ENCODE measurements around the gene RIC8B.

DNA sequence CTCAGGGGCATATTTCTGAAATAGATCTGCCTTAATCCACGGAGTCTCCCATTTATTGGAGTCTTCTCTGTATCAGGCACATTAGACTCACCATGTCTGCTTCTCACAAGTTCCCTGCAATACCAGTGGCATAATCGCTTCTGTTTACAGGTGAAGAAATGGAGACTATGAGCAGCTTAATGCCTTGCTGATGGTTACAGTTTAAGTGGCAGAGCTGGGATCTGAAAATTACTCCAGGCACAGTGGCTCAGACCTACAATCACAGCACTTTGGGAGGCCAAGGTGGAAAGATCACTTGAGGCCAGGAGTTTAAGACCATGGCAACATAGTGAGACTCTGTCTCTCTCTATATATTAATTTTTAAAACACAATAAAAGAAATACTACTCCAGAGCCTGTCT, 7.3 kb upstream of the RIC8B start:
- TF ChIP-seq, protein P1, sequence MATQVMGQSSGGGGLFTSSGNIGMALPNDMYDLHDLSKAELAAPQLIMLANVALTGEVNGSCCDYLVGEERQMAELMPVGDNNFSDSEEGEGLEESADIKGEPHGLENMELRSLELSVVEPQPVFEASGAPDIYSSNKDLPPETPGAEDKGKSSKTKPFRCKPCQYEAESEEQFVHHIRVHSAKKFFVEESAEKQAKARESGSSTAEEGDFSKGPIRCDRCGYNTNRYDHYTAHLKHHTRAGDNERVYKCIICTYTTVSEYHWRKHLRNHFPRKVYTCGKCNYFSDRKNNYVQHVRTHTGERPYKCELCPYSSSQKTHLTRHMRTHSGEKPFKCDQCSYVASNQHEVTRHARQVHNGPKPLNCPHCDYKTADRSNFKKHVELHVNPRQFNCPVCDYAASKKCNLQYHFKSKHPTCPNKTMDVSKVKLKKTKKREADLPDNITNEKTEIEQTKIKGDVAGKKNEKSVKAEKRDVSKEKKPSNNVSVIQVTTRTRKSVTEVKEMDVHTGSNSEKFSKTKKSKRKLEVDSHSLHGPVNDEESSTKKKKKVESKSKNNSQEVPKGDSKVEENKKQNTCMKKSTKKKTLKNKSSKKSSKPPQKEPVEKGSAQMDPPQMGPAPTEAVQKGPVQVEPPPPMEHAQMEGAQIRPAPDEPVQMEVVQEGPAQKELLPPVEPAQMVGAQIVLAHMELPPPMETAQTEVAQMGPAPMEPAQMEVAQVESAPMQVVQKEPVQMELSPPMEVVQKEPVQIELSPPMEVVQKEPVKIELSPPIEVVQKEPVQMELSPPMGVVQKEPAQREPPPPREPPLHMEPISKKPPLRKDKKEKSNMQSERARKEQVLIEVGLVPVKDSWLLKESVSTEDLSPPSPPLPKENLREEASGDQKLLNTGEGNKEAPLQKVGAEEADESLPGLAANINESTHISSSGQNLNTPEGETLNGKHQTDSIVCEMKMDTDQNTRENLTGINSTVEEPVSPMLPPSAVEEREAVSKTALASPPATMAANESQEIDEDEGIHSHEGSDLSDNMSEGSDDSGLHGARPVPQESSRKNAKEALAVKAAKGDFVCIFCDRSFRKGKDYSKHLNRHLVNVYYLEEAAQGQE (IDR thresholded peaks at IDR 0.05; ENCODE audit: insufficient read depth in 1 of 2, low read depth in 2 of 2, low read length in 2 of 2): no peak
- no peak for TF ChIP-seq TAF1 (IDR thresholded peaks at IDR 0.05; ENCODE audit: borderline replicate concordance, insufficient read depth, low read length)
